Natural killer cell (primary cell): Measurements from ENCODE around the gene BPNT1. TPM values are rescaled to one million over a fixed set of nuclear protein-coding genes. Genes with fewer than 3 reads are reported as not detected.

Source experiments
- ATAC-seq, 3 donors: fragments of 150-1000 bp in 2 of 3; fragments of 200-7000 bp in 1 of 3; cut with Tn5 transposase; 1 replicate in 1 of 3; 2 replicates in 2 of 3; pipeline ENCODE4 v1.10.0; 2021; ENCODE audit warnings: mild to moderate bottlenecking in 2 of 3, moderate library complexity in 2 of 3
- DNase-seq, 2 donors: peaks; one replicate each; pipeline versions ENCODE4 v3.0.0 to v3.0.0-alpha.2; 2013 to 2021; ENCODE audit warnings: mixed read lengths in 1 of 2
- H3K27ac ChIP-seq: one replicate; pipeline ENCODE4 v1.5.1; 2013; ENCODE audit warnings: mild to moderate bottlenecking, low read length
- H3K27me3 ChIP-seq: one replicate; pipeline ENCODE4 v1.6.1; 2013; ENCODE audit warnings: low read length; ENCODE audit not compliant: control insufficient read depth, insufficient read depth
- H3K36me3 ChIP-seq: one replicate; pipeline ENCODE4 v1.6.1; 2013; ENCODE audit warnings: low read length; ENCODE audit not compliant: control insufficient read depth, insufficient read depth
- H3K4me1 ChIP-seq: one replicate; pipeline ENCODE4 v1.6.1; 2013; ENCODE audit warnings: low read length; ENCODE audit not compliant: control insufficient read depth, insufficient read depth
- H3K4me3 ChIP-seq: one replicate; pipeline ENCODE4 v1.5.1; 2013; ENCODE audit warnings: low read length
- H3K9me3 ChIP-seq: one replicate; pipeline ENCODE4 v1.6.1; 2013; ENCODE audit warnings: low read length; ENCODE audit not compliant: control insufficient read depth, insufficient read depth
- H3K27ac Mint-ChIP-seq, 2 donors: one replicate each; pipeline ENCODE4 v1.8.0; 2022; ENCODE audit warnings: mild to moderate bottlenecking in 2 of 2, mixed read lengths in 2 of 2, moderate library complexity in 1 of 2
- H3K27me3 Mint-ChIP-seq, 2 donors: one replicate each; pipeline ENCODE4 v1.8.0; 2022; ENCODE audit warnings: low read depth in 2 of 2, mixed read lengths in 2 of 2
- H3K36me3 Mint-ChIP-seq: one replicate; pipeline ENCODE4 v1.8.0; 2022; ENCODE audit warnings: mixed read lengths
- H3K4me1 Mint-ChIP-seq, 2 donors: one replicate each; pipeline ENCODE4 v1.8.0; 2022; ENCODE audit warnings: mixed read lengths in 2 of 2
- H3K4me3 Mint-ChIP-seq: one replicate; pipeline ENCODE4 v1.8.0; 2022; ENCODE audit warnings: mild to moderate bottlenecking, moderate library complexity, mixed read lengths
- H3K9me3 Mint-ChIP-seq, 2 donors: one replicate each; pipeline ENCODE4 v1.8.0; 2022; ENCODE audit warnings: mixed read lengths in 2 of 2
- CTCF ChIP-seq: fragments of 200-600 bp; IDR thresholded peaks from one replicate; pipeline ENCODE4 v1.8.0; 2022; ENCODE audit warnings: antibody characterized with exemption
- WGBS: methylation state at CpG from one replicate; pipeline ENCODE4 v1.1.7; 2013; ENCODE audit warnings: missing lambda C conversion rate; ENCODE audit not compliant: insufficient coverage; 5-methylcytosine and 5-hydroxymethylcytosine counted together
- intact Hi-C: fragments of 100-400 bp; cut with micrococcal nuclease; formaldehyde crosslinking; loops from one replicate; pipeline ENCODE4 v1.14.2; 2022
- total RNA-seq, 4 donors: library from RNA; stranded (reverse); fragments of 120-200 nt in 1 of 4; gene quantifications; one replicate each; pipeline versions ENCODE4 v1.2.3 to v1.2.4, GENCODE V29; 2013 to 2022

Gene BPNT1
- total RNA-seq, 3 donors from 2014 or later (not counting 1 experiment from before 2014, with no cell fraction given) = 8.8 to 11.6 (median 8.9) TPM

- H3K9me3 Mint-ChIP-seq = no peaks in the 10 kb centered on the region
- no peak overlapping the region for H3K4me3 Mint-ChIP-seq
- no peak overlapping the region for H3K27ac ChIP-seq
- ATAC-seq = no peak
- no peak overlapping the region for H3K27ac Mint-ChIP-seq
- H3K36me3 ChIP-seq = peaks cover 41% of the 10 kb centered on the region
- H3K4me1 ChIP-seq = no peaks in the 10 kb centered on the region
- DNase-seq = no peak
- H3K9me3 ChIP-seq = no peaks in the 10 kb centered on the region
- peaks cover 0 to 4% of the 10 kb centered on the region in 2 donors for H3K4me1 Mint-ChIP-seq
- no peaks in the 10 kb centered on the region for H3K27me3 ChIP-seq
- TF ChIP-seq CTCF = no peak
- peaks cover 6% of the 10 kb centered on the region for H3K36me3 Mint-ChIP-seq
- H3K4me3 ChIP-seq = no peak overlapping the region
- intact Hi-C loops = no loop called here
- H3K27me3 Mint-ChIP-seq = no peaks in the 10 kb centered on the region
- WGBS = 97% methylated on average over 2 of the region's 3 CpGs
Observed at GRCh38 chr1:220067269-220068204, 22.1 kb downstream of the BPNT1 start.

GRCh38 chr1:220062629-220063028 is 27.0 kb downstream of the BPNT1 start:
- DNase-seq (no peak), ATAC-seq (no peak)
- intact Hi-C loops = no loop called here
- Mint-ChIP-seq H3K4me1 (peaks cover 0 to 4% of the 10 kb centered on the region in 2 donors), H3K27me3 (no peaks in the 10 kb centered on the region), H3K9me3 (no peaks in the 10 kb centered on the region), H3K27ac (no peak overlapping the region), H3K36me3 (peaks cover 6% of the 10 kb centered on the region), H3K4me3 (no peak overlapping the region)
- Histone ChIP-seq H3K27me3 (no peaks in the 10 kb centered on the region), H3K9me3 (no peaks in the 10 kb centered on the region), H3K4me1 (no peaks in the 10 kb centered on the region), H3K4me3 (no peak overlapping the region), H3K27ac (no peak overlapping the region), H3K36me3 (peaks cover 42% of the 10 kb centered on the region)
- no peak for TF ChIP-seq CTCF
- 100% methylated on average over 4 of the region's 6 CpGs for WGBS

GRCh38 chr1:220060876-220061275 is 28.7 kb downstream of the BPNT1 start:
- H3K27ac ChIP-seq = no peak overlapping the region
- no peaks in the 10 kb centered on the region for H3K27me3 ChIP-seq
- intact Hi-C loops = no loop called here
- H3K36me3 ChIP-seq = peaks cover 30% of the 10 kb centered on the region
- TF ChIP-seq CTCF = no peak
- H3K4me1 ChIP-seq = peaks cover 12% of the 10 kb centered on the region
- peaks cover 6% of the 10 kb centered on the region for H3K36me3 Mint-ChIP-seq
- H3K9me3 Mint-ChIP-seq = no peaks in the 10 kb centered on the region
- no peak overlapping the region for H3K27ac Mint-ChIP-seq
- no peak overlapping the region for H3K4me3 Mint-ChIP-seq
- peaks cover 9 to 11% of the 10 kb centered on the region in 2 donors for H3K4me1 Mint-ChIP-seq
- ATAC-seq (no peak), DNase-seq (no peak)
- H3K4me3 ChIP-seq = no peak overlapping the region
- no peaks in the 10 kb centered on the region for H3K9me3 ChIP-seq
- H3K27me3 Mint-ChIP-seq = no peaks in the 10 kb centered on the region
- WGBS = 99% methylated on average over 3 of the region's 3 CpGs
